HCT116 (cell line): ENCODE data around the gene SLC35E4. TPM values are rescaled to one million over a fixed set of nuclear protein-coding genes. Genes with fewer than 3 reads are reported as not detected.

Experiments
- ATAC-seq: fragments of 200-7000 bp; cut with Tn5 transposase; 2 replicates; pipeline ENCODE4 v1.9.1; 2020; ENCODE audit warnings: mild to moderate bottlenecking, moderate library complexity
- BruUV-seq: library from RNA; stranded (reverse); fragments of 400-500 nt; replicated peaks from 2 replicates; lab custom pipeline; 2021; lab: Mats Ljungman, UMichigan
- CTCF ChIA-PET: fragments of 300-600 bp; sonication (Branson Sonifier 250); formaldehyde crosslinking; loops from one replicate; lab custom pipeline; 2021; ENCODE audit warnings: antibody characterized with exemption; lab: Charles Lee
- POLR2A ChIA-PET: fragments of 300-600, 350-600 bp; sonication (Branson Sonifier 250); formaldehyde crosslinking; loops from one replicate; lab custom pipeline; 2021; ENCODE audit warnings: antibody characterized with exemption; lab: Charles Lee
- RAD21 ChIA-PET, 2 experiments: fragments of 300-600 bp; sonication (Branson Sonifier 250); formaldehyde crosslinking; loops; one replicate each; lab custom pipeline; 2023; ENCODE audit warnings: low total read pairs in 2 of 2; ENCODE audit not compliant: uncharacterized antibody in 2 of 2, unreplicated experiment in 2 of 2, low non-redundant PET in 1 of 2; lab: Charles Lee
- DNase-seq: peaks from one replicate; pipeline ENCODE4 v3.0.0-alpha.2; 2010; ENCODE audit warnings: low read depth, low spot score
- H2AFZ ChIP-seq: fragments of 200-600 bp; shearing (Covaris generic), sonication (generic); 2 replicates; pipeline ENCODE4 v1.6.1; 2017; ENCODE audit warnings: low read depth, mixed run types, mixed read lengths, antibody characterized with exemption, low read length; ENCODE audit not compliant: poor library complexity, severe bottlenecking
- H3K27ac ChIP-seq: 2 replicates; pipeline ENCODE4 v1.5.1; 2012; ENCODE audit warnings: low read depth, low read length
- H3K27me3 ChIP-seq: fragments of 200-600 bp; sonication (generic); 2 replicates; pipeline ENCODE4 v1.6.1; 2016; ENCODE audit warnings: mixed run types, low read length, mixed read lengths; ENCODE audit not compliant: insufficient read depth
- H3K36me3 ChIP-seq, 2 experiments: fragments of 200-500 bp in 1 of 2; fragments of 200-600 bp in 1 of 2; sonication (Bioruptor generic) in 1 of 2; sonication (generic) in 1 of 2; 2 replicates each; pipeline versions ENCODE4 v1.5.1 to v1.6.1; 2014 to 2016; ENCODE audit warnings: low read length in 2 of 2, inconsistent platforms in 1 of 2, mixed read lengths in 1 of 2, mixed run types in 1 of 2; ENCODE audit not compliant: insufficient read depth in 2 of 2, control insufficient read depth in 1 of 2
- H3K4me1 ChIP-seq, 2 experiments: fragments of 200-600 bp in 1 of 2; sonication (generic) in 1 of 2; 2 replicates each; pipeline versions ENCODE4 v1.5.1 to v1.6.1; 2012 to 2017; ENCODE audit warnings: low read length in 2 of 2, inconsistent platforms in 1 of 2, mild to moderate bottlenecking in 1 of 2, mixed read lengths in 1 of 2, mixed run types in 1 of 2, moderate library complexity in 1 of 2; ENCODE audit not compliant: insufficient read depth in 2 of 2, control insufficient read depth in 1 of 2
- H3K4me2 ChIP-seq: fragments of 200-600 bp; sonication (generic); 2 replicates; pipeline ENCODE4 v1.6.1; 2017; ENCODE audit warnings: mixed run types, low read length, mixed read lengths
- H3K4me3 ChIP-seq, 2 experiments: fragments of 200-600 bp in 1 of 2; sonication (generic) in 1 of 2; replicated peaks in 1 of 2; 2 replicates each; pipeline ENCODE4 v1.5.1; 2011 to 2016; ENCODE audit warnings: low read length in 2 of 2, control low read depth in 1 of 2, low read depth in 1 of 2, mild to moderate bottlenecking in 1 of 2, mixed read lengths in 1 of 2, mixed run types in 1 of 2
- H3K79me2 ChIP-seq: fragments of 200-600 bp; sonication (generic); 2 replicates; pipeline ENCODE4 v1.6.1; 2017; ENCODE audit warnings: mild to moderate bottlenecking, mixed run types, low read length, moderate library complexity, mixed read lengths; ENCODE audit not compliant: insufficient read depth
- H3K9ac ChIP-seq: fragments of 200-600 bp; sonication (generic); 2 replicates; pipeline ENCODE4 v1.6.1; 2016; ENCODE audit warnings: low read length, mixed read lengths
- H3K9me2 ChIP-seq: fragments of 200-600 bp; sonication (generic), shearing (Covaris generic); 2 replicates; pipeline ENCODE4 v1.6.1; 2017; ENCODE audit warnings: mixed run types, mild to moderate bottlenecking, moderate library complexity; ENCODE audit not compliant: insufficient read depth
- H3K9me3 ChIP-seq, 2 experiments: fragments of 200-500 bp in 1 of 2; fragments of 200-600 bp in 1 of 2; sonication (Bioruptor generic) in 1 of 2; sonication (generic) in 1 of 2; 2 replicates each; pipeline ENCODE4 v1.6.1; 2014 to 2017; ENCODE audit warnings: low read length in 2 of 2, mixed read lengths in 2 of 2, inconsistent platforms in 1 of 2, low read depth in 1 of 2, mild to moderate bottlenecking in 1 of 2, mixed run types in 1 of 2, moderate library complexity in 1 of 2; ENCODE audit not compliant: control insufficient read depth in 1 of 2, insufficient read depth in 1 of 2
- H4K20me1 ChIP-seq: fragments of 200-600 bp; sonication (generic), shearing (Covaris generic); 2 replicates; pipeline ENCODE4 v1.6.1; 2017; ENCODE audit warnings: mixed run types, mild to moderate bottlenecking, moderate library complexity; ENCODE audit not compliant: insufficient read depth
- ATF3 ChIP-seq: IDR thresholded peaks from 2 replicates; pipeline ENCODE4 v1.6.1; 2012
- CBX3 ChIP-seq: IDR thresholded peaks from 2 replicates; pipeline ENCODE4 v1.6.1; 2012; ENCODE audit warnings: low read depth
- CEBPB ChIP-seq: IDR thresholded peaks from 2 replicates; pipeline ENCODE4 v1.6.1; 2012; ENCODE audit warnings: low read depth
- CTCF ChIP-seq, 3 experiments: fragments of 200-600 bp in 1 of 3; sonication (generic) in 1 of 3; IDR thresholded peaks in 2 of 3; conservative IDR thresholded peaks in 1 of 3; 2 replicates each; pipeline ENCODE4 v1.5.1; 2012 to 2017; ENCODE audit warnings: low read depth in 2 of 3, low read length in 2 of 3, antibody characterized with exemption in 1 of 3, borderline replicate concordance in 1 of 3, control low read depth in 1 of 3, mild to moderate bottlenecking in 1 of 3, mixed read lengths in 1 of 3, mixed run types in 1 of 3, moderate library complexity in 1 of 3; ENCODE audit not compliant: insufficient read depth in 1 of 3
- EZH2 ChIP-seq: fragments of 200-600 bp; sonication (generic); IDR thresholded peaks from 2 replicates; pipeline ENCODE4 v1.6.1; 2017; ENCODE audit warnings: antibody characterized with exemption, mixed run types
- FOSL1 ChIP-seq: IDR thresholded peaks from 2 replicates; pipeline ENCODE4 v1.6.1; 2012; ENCODE audit warnings: low read depth
- JUND ChIP-seq: IDR thresholded peaks from 2 replicates; pipeline ENCODE4 v1.6.1; 2012
- MAX ChIP-seq: IDR thresholded peaks from 2 replicates; pipeline ENCODE4 v1.6.1; 2012
- POLR2A ChIP-seq: IDR thresholded peaks from 2 replicates; pipeline ENCODE4 v1.7.0; 2011; ENCODE audit warnings: borderline replicate concordance; ENCODE audit not compliant: insufficient read depth, insufficient read length; ENCODE audit errors: extremely low read depth
- POLR2AphosphoS5 ChIP-seq: IDR thresholded peaks from 2 replicates; pipeline ENCODE4 v1.6.1; 2011; ENCODE audit warnings: mild to moderate bottlenecking, low read depth, low read length, moderate library complexity
- RAD21 ChIP-seq: IDR thresholded peaks from 2 replicates; pipeline ENCODE4 v1.6.1; 2012; ENCODE audit warnings: low read depth, mild to moderate bottlenecking
- REST ChIP-seq: IDR thresholded peaks from 2 replicates; pipeline ENCODE4 v1.6.1; 2012; ENCODE audit warnings: low read depth
- SIN3A ChIP-seq: IDR thresholded peaks from 2 replicates; pipeline ENCODE4 v1.6.1; 2012; ENCODE audit warnings: low read depth
- TCF7L2 ChIP-seq: IDR thresholded peaks from 2 replicates; pipeline ENCODE4 v1.7.0; 2011; ENCODE audit warnings: borderline replicate concordance, inconsistent platforms; ENCODE audit not compliant: insufficient read depth, insufficient read length; ENCODE audit errors: extremely low read depth
- YY1 ChIP-seq: IDR thresholded peaks from 2 replicates; pipeline ENCODE4 v1.6.1; 2011; ENCODE audit warnings: low read length, low read depth, moderate library complexity, mild to moderate bottlenecking; ENCODE audit not compliant: insufficient replicate concordance; ENCODE audit errors: extremely low read depth
- ZBTB33 ChIP-seq: IDR thresholded peaks from 2 replicates; pipeline ENCODE4 v1.6.1; 2011; ENCODE audit warnings: mild to moderate bottlenecking, low read length, moderate library complexity; ENCODE audit not compliant: insufficient replicate concordance; ENCODE audit errors: extremely low read depth
- ZFX ChIP-seq: fragments of 450-650 bp; IDR thresholded peaks from 2 replicates; pipeline ENCODE4 v1.6.1; 2017
- ZNF274 ChIP-seq: fragments of 200-500 bp; sonication (Bioruptor generic); IDR thresholded peaks from 2 replicates; pipeline ENCODE4 v1.6.1; 2014; ENCODE audit warnings: mild to moderate bottlenecking, low read depth, low read length, inconsistent platforms
- intact Hi-C: fragments of 100-400 bp; cut with micrococcal nuclease; formaldehyde crosslinking; loops from 2 replicates; pipeline ENCODE4 v1.10.0; 2022
- total RNA-seq: library from RNA; stranded (reverse); gene quantifications from one replicate; pipeline ENCODE4 v1.2.1, GENCODE V29; 2021; ENCODE audit not compliant: unreplicated experiment

Gene SLC35E4
- total RNA-seq, 1 experiment from 2014 or later: 6.2 TPM

- Histone ChIP-seq H3K9ac (peak overlapping the region; percentile 70), H3K9me3 (no peaks in the 10 kb centered on the region), H3K4me1 (peaks cover 20 to 46% of the 10 kb centered on the region in 2 experiments), H3K9me2 (no peaks in the 10 kb centered on the region), H3K4me3 (peak overlapping the region; percentile 59 to 75), H3K36me3 (no peaks in the 10 kb centered on the region), H2AFZ (no peak overlapping the region)
- ATAC-seq: no peak
- BruUV-seq: no TSS peak
- ChIA-PET POLR2A (no interaction called here), RAD21 (no interaction called here)
- TF ChIP-seq YY1 (no peak), POLR2A (no peak), CBX3 (no peak), MAX (no peak), ATF3 (no peak), REST (no peak), FOSL1 (no peak), ZBTB33 (no peak), ZFX (no peak), ZNF274 (no peak), TCF7L2 (no peak), EZH2 (no peak), CTCF (IDR thresholded peaks at IDR 0.05 in 2 of 3, conservative IDR thresholded peaks at IDR 0.05 in 1 of 3; ENCODE audit: borderline replicate concordance in 1 of 3, insufficient read depth in 1 of 3, low read depth in 2 of 3, low read length in 2 of 3) (no peak), CEBPB (no peak), SIN3A (no peak), POLR2AphosphoS5 (no peak), RAD21 (no peak), JUND (no peak)
- TF ChIP-seq, all 23 proteins: peak for 0
- H3K4me2 ChIP-seq: peak overlapping the region; percentile 96
- H3K27me3 ChIP-seq: no peaks in the 10 kb centered on the region
- intact Hi-C loops: no loop called here
- no peak for DNase-seq
- H3K27ac ChIP-seq: peak overlapping the region; percentile 48; the same call in 1 of the 2 replicates
- H3K79me2 ChIP-seq: peaks cover 20% of the 10 kb centered on the region; the same call in 1 of the 2 replicates
- CTCF ChIA-PET: no interaction called here
- no peaks in the 10 kb centered on the region for H4K20me1 ChIP-seq
Measured at GRCh38 chr22:30695351-30695851, 59.8 kb downstream of the SLC35E4 start.
